Neural progenitor cell (in vitro differentiated cells): ENCODE measurements around the gene SRCIN1.

ENCODE experiments used
- EZH2 ChIP-seq: fragments of 200-600 bp; sonication (generic); IDR thresholded peaks from 2 replicates; pipeline ENCODE4 v1.6.1; 2017; ENCODE audit warnings: antibody characterized with exemption, mild to moderate bottlenecking, moderate library complexity
- EZH2phosphoT487 ChIP-seq: fragments of 200-600 bp; sonication (generic); IDR thresholded peaks from 2 replicates; pipeline ENCODE4 v1.6.1; 2017; ENCODE audit warnings: antibody characterized with exemption
- TF ChIP-seq, protein P1 (sequence below): fragments of 200-600 bp; sonication (generic); IDR thresholded peaks from 2 replicates; pipeline ENCODE4 v1.5.1; 2017; ENCODE audit warnings: antibody characterized with exemption, mild to moderate bottlenecking

DNA sequence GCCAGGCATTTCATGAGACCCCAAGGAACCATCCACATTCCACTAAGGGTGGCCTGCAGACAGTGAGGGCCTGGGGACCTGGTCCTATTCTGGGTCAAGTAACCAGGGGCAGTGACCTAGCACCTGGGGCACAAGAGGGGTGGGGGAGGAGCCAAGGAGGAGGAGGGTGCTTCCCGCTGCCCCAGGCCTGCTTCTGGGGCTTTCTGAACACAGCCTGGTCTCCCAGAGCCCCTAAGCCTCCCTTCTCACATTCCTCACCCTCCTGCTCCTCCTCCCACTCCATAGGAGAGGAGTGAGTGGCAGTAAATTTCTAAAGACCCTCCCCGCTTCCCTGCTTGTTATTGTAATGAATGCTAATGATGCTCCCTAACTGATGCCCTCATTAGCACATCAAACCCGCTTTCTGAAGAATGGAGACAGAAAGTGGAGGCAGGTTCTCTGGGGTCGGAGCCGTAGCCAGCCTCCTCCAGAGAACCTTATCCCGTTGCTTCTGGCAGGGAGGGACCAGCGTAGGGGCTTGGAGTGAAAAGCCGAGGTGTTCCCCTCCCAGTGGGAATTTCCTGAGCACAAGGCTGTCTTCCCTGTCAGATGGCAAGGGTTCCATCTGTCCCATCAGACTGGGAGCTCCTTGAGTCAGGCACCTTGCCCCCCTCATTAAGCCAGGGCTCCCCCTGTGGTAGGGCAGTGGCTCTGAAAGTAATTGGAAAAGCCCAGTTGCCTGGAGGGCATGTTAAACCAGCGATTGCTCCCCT is 3.7 kb upstream of the SRCIN1 start:
- TF ChIP-seq, protein P1, sequence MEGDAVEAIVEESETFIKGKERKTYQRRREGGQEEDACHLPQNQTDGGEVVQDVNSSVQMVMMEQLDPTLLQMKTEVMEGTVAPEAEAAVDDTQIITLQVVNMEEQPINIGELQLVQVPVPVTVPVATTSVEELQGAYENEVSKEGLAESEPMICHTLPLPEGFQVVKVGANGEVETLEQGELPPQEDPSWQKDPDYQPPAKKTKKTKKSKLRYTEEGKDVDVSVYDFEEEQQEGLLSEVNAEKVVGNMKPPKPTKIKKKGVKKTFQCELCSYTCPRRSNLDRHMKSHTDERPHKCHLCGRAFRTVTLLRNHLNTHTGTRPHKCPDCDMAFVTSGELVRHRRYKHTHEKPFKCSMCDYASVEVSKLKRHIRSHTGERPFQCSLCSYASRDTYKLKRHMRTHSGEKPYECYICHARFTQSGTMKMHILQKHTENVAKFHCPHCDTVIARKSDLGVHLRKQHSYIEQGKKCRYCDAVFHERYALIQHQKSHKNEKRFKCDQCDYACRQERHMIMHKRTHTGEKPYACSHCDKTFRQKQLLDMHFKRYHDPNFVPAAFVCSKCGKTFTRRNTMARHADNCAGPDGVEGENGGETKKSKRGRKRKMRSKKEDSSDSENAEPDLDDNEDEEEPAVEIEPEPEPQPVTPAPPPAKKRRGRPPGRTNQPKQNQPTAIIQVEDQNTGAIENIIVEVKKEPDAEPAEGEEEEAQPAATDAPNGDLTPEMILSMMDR = peak; percentile 35
- TF ChIP-seq EZH2phosphoT487 = no peak
- no peak for TF ChIP-seq EZH2
